MCF 10A (cell line): ENCODE data around the gene SLC6A3. TPM values are rescaled to one million over a fixed set of nuclear protein-coding genes. Genes with fewer than 3 reads are reported as not detected.

Experiments
- BruUV-seq: library from RNA; stranded (reverse); fragments of 400-500 nt; replicated peaks from 2 replicates; lab custom pipeline; 2021; lab: Mats Ljungman, UMichigan
- CTCF ChIA-PET: fragments of 300-600 bp; sonication (Branson Sonifier 250); formaldehyde crosslinking; extraction: SDS; loops from one replicate; lab custom pipeline; 2021; ENCODE audit warnings: antibody characterized with exemption, inconsistent platforms; lab: Yijun Ruan, JAX
- POLR2A ChIA-PET: fragments of 300-600, 350-650 bp; sonication (Branson Sonifier 250); formaldehyde crosslinking; extraction: SDS; loops from one replicate; lab custom pipeline; 2020; ENCODE audit warnings: antibody characterized with exemption, inconsistent platforms; lab: Yijun Ruan, JAX
- DNase-seq: peaks from one replicate; pipeline ENCODE4 v3.0.0-alpha.2; 2018; ENCODE audit not compliant: unreplicated experiment
- H3K27ac Mint-ChIP-seq: one replicate; pipeline ENCODE4 v1.8.0; 2022; ENCODE audit warnings: mild to moderate bottlenecking, low read depth, mixed read lengths; ENCODE audit not compliant: unreplicated experiment
- H3K27me3 Mint-ChIP-seq: one replicate; pipeline ENCODE4 v1.8.0; 2022; ENCODE audit warnings: mixed read lengths; ENCODE audit not compliant: insufficient read depth, unreplicated experiment
- H3K36me3 Mint-ChIP-seq: one replicate; pipeline ENCODE4 v1.8.0; 2022; ENCODE audit warnings: mild to moderate bottlenecking, moderate library complexity, mixed read lengths; ENCODE audit not compliant: insufficient read depth, unreplicated experiment
- H3K4me1 Mint-ChIP-seq: one replicate; pipeline ENCODE4 v1.8.0; 2022; ENCODE audit warnings: mixed read lengths; ENCODE audit not compliant: insufficient read depth, unreplicated experiment
- H3K4me3 Mint-ChIP-seq: one replicate; pipeline ENCODE4 v1.8.0; 2022; ENCODE audit warnings: mild to moderate bottlenecking, moderate library complexity, mixed read lengths; ENCODE audit not compliant: unreplicated experiment
- H3K9me3 Mint-ChIP-seq: one replicate; pipeline ENCODE4 v1.8.0; 2022; ENCODE audit warnings: mixed read lengths; ENCODE audit not compliant: unreplicated experiment
- intact Hi-C: fragments of 100-400 bp; cut with micrococcal nuclease; formaldehyde crosslinking; loops from 2 replicates; pipeline ENCODE4 v1.14.1; 2022
- total RNA-seq: library from RNA; stranded (reverse); gene quantifications from 2 replicates; pipeline ENCODE4 v1.2.3, GENCODE V29; 2022
- TF ChIP-seq, protein P1 (sequence below): fragments of 200-600 bp; IDR thresholded peaks from one replicate; pipeline ENCODE4 v1.8.0; 2022; ENCODE audit warnings: antibody characterized with exemption, mild to moderate bottlenecking; ENCODE audit not compliant: unreplicated experiment

The SLC6A3 gene
- total RNA-seq, 1 experiment from 2014 or later: not detected

DNA sequence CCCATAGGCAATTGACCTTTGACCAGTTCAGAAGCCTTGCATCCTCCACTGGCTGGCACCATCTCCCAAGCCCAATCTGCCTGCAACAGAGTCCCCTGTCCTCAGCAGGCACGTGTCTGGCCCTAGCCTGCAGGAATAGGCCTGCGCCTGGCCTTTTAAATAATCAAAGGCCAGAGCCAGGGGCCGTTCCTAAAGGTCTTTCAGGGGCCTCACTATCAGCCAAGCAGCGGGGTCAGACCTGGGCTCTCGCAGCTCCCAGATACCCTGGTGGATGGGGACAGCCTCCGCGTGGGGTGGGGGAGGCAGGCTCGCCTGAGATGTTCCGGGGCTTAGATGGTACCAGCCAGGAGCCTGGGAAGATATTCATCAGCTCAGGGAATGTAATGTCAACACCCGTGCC is 32.6 kb downstream of the SLC6A3 start:
- CTCF ChIA-PET: no interaction called here
- no peaks in the 10 kb centered on the region for H3K27me3 Mint-ChIP-seq
- BruUV-seq: no TSS peak
- no peak overlapping the region for H3K4me3 Mint-ChIP-seq
- DNase-seq: no peak
- H3K27ac Mint-ChIP-seq: no peak overlapping the region
- no peaks in the 10 kb centered on the region for H3K4me1 Mint-ChIP-seq
- no peaks in the 10 kb centered on the region for H3K36me3 Mint-ChIP-seq
- POLR2A ChIA-PET: no interaction called here
- no peaks in the 10 kb centered on the region for H3K9me3 Mint-ChIP-seq
- intact Hi-C loops: no loop called here
- TF ChIP-seq, protein P1, sequence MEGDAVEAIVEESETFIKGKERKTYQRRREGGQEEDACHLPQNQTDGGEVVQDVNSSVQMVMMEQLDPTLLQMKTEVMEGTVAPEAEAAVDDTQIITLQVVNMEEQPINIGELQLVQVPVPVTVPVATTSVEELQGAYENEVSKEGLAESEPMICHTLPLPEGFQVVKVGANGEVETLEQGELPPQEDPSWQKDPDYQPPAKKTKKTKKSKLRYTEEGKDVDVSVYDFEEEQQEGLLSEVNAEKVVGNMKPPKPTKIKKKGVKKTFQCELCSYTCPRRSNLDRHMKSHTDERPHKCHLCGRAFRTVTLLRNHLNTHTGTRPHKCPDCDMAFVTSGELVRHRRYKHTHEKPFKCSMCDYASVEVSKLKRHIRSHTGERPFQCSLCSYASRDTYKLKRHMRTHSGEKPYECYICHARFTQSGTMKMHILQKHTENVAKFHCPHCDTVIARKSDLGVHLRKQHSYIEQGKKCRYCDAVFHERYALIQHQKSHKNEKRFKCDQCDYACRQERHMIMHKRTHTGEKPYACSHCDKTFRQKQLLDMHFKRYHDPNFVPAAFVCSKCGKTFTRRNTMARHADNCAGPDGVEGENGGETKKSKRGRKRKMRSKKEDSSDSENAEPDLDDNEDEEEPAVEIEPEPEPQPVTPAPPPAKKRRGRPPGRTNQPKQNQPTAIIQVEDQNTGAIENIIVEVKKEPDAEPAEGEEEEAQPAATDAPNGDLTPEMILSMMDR: no peak

DNA sequence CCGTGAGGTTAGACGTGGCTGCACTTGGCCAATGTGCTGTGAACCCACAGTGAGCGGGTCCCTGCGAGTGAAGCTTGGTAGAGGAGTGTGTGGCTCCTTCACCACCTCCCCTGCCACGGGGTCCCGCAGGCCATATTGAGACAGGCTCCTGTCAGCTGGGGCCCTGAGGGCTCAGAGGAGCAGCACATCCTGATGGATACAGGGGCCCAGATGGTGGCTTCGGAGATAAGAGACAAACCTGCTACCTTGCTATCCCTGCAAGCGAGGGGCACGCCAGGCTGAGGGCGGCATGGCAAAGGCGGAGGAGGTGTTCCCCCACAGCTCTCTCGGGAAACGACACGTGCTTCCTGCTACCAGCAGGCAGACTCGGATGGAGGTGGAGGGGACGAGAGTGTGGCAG is 33.1 kb downstream of the SLC6A3 start:
- Mint-ChIP-seq H3K4me3 (no peak overlapping the region), H3K27me3 (no peaks in the 10 kb centered on the region), H3K27ac (no peak overlapping the region), H3K4me1 (no peaks in the 10 kb centered on the region), H3K36me3 (no peaks in the 10 kb centered on the region), H3K9me3 (no peaks in the 10 kb centered on the region)
- CTCF ChIA-PET: no interaction called here
- POLR2A ChIA-PET: no interaction called here
- intact Hi-C loops: no loop called here
- BruUV-seq: no TSS peak
- TF ChIP-seq, protein P1: no peak
- no peak for DNase-seq

DNA sequence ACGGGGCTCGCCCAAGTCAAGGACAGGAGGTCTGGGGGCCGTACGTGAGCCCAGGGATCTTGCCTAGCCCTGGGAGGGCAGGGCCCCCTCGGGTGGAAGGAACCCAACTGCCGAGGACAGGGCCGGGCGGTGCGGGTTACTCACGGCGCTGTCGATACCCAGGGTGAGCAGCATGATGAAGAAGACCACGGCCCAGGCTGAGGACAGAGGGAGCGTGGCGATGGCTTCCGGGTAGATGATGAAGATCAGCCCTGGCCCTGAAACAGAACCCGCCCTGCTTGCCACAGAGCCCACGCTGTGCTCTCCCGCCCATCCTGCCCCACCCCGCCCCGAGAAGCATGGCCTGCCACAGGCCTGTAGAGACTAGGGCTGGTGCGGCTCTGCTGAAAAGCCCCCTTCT is 34.1 kb downstream of the SLC6A3 start:
- Mint-ChIP-seq H3K36me3 (no peaks in the 10 kb centered on the region), H3K27me3 (no peaks in the 10 kb centered on the region), H3K27ac (no peak overlapping the region), H3K9me3 (no peaks in the 10 kb centered on the region), H3K4me1 (no peaks in the 10 kb centered on the region), H3K4me3 (no peak overlapping the region)
- intact Hi-C loops: no loop called here
- CTCF ChIA-PET: no interaction called here
- no peak for DNase-seq
- POLR2A ChIA-PET: no interaction called here
- BruUV-seq: no TSS peak
- TF ChIP-seq, protein P1: no peak

DNA sequence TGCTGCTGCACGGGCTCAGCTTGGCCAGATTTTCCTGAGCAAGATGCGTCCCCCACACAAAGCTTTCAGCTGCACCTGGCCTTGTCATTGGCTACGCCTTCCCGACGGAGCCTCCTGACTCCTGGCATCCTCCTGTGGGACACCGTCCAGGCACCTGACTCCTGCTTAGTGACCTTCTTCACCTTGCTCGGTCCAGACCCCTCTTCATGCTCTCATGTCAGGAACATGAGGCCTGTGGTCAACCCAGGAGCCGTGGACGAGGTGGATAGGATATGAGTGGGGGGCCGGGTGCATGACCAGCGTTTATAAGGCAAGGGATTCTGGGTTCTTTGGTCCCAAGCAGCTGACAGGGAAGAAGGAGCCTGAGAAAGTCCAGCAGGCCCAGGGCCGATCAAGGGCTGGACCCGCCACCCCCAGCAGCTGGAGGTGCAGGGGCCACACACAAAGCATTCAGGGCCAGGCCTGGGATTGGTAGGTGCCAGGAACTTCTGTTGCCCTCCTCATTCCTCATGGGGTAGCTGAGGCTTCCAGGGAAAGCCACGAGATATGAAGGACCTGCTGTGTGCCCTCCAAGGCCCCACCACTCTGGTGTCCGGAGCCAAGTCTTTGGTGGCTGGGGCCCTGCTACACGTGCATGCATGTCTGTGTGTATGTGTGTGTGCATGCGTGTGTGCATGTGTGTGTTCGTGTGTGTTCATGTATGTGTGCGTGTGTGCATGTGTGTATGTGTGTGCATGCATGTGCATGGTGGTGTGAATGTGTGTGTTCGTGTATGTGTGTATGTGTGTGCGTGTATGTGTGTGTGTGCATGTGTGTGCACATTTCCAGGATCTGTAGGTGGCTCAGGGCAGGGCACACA is 34.9 kb downstream of the SLC6A3 start:
- intact Hi-C loops: no loop called here
- Mint-ChIP-seq H3K9me3 (no peaks in the 10 kb centered on the region), H3K36me3 (no peaks in the 10 kb centered on the region), H3K27me3 (no peaks in the 10 kb centered on the region), H3K4me1 (no peaks in the 10 kb centered on the region), H3K27ac (no peak overlapping the region), H3K4me3 (no peak overlapping the region)
- TF ChIP-seq, protein P1: no peak
- ChIA-PET CTCF (interaction anchor here (0.6 kb wide), 1 partner anchor 234 kb away, joined by 5 read pairs; no protein-coding TSS in a partner anchor), POLR2A (interaction anchor here (0.7 to 1.3 kb wide), 2 partner anchors 9 to 103 kb away, joined by 3 read pairs; no protein-coding TSS in a partner anchor)
- no peak for DNase-seq
- no TSS peak for BruUV-seq
